ENCODE data around the gene XK.

XK gene

DNA sequence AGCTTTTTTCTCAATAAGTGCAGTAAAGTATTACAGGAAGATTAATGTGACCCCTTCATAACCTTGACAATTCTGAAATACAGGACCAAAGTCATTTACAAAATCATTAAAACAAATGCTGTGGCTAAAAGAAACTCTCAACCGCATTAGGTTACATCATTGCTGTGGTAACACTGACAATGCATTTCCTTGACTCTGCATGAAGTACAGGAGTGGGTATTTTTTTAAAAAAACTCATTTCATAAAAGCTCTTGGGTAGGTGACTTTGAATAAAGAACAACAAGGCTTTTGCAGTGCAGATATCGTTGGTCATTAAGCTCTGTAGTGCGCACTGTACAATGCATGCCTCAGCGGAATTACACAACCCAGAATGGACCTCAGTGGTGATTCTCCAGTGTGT, 23.4 kb upstream of the XK start:
- CTCF ChIA-PET, result interaction anchor here (1.2 kb wide), 1 partner anchor 14 kb away, joined by 3 read pairs; no protein-coding TSS in a partner anchor
- POLR2A ChIA-PET, result no interaction called here

DNA sequence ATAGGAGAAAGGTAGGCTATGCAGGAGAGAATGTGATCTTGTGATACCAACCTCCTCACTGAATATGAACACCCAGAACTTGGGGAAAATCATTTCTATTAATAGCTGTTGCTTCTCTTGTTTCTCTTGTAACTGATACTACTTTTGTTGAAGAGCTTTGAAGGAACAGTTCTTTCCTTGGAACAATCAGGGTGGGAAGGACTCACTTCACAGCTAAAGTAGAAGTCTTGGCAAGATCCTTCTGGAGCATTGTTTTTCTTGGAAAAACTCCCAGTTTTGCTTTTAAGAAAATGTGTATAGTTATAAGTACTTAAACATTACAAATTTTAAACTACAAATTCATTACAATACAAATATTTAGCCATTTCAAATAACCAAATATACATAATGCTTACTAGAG, 19.1 kb upstream of the XK start:
- no peak overlapping the region for H3K4me3 ChIP-seq (ENCODE audit: control insufficient read depth in 1 of 7, extremely low read depth in 1 of 7, insufficient read depth in 4 of 7, low read depth in 2 of 7, low read length in 6 of 7)
- H3K36me3 ChIP-seq (ENCODE audit: control insufficient read depth in 4 of 4, insufficient read depth in 4 of 4, low read length in 3 of 4), result no peaks in the 10 kb centered on the region
- CTCF ChIA-PET, result no interaction called here
- POLR2A ChIA-PET, result no interaction called here
- H3K4me1 ChIP-seq (ENCODE audit: control extremely low read depth in 1 of 4, control insufficient read depth in 4 of 4, insufficient read depth in 4 of 4, low read length in 3 of 4), result no peaks in the 10 kb centered on the region
- H3K27me3 ChIP-seq (replicated peaks in 2 of 5; ENCODE audit: control insufficient read depth in 4 of 5, insufficient read depth in 5 of 5, low read length in 4 of 5), result no peaks in the 10 kb centered on the region
- DNase-seq, result no peak
- H3K27ac ChIP-seq (ENCODE audit: insufficient read depth in 1 of 2, low read depth in 1 of 2, low read length in 2 of 2, poor library complexity in 1 of 2, severe bottlenecking in 2 of 2), result no peak overlapping the region
- H3K9me3 ChIP-seq (ENCODE audit: control extremely low read depth in 1 of 5, control insufficient read depth in 4 of 5, insufficient read depth in 2 of 5, low read depth in 1 of 5, low read length in 4 of 5), result peaks cover 0 to 2% (median 0%) of the 10 kb centered on the region in 5 experiments

More for the DNA sequence above, 23.4 kb upstream of the XK start:
- H3K27ac ChIP-seq (ENCODE audit: insufficient read depth in 1 of 2, low read depth in 1 of 2, low read length in 2 of 2, poor library complexity in 1 of 2, severe bottlenecking in 2 of 2), result no peak overlapping the region
- 89% methylated on average over 3 of the region's 4 CpGs for WGBS (ENCODE audit: insufficient coverage)
- peak in 2 of 3 donors; percentile 34 to 71 for DNase-seq
- no peaks in the 10 kb centered on the region for H3K4me1 ChIP-seq (ENCODE audit: control extremely low read depth in 1 of 4, control insufficient read depth in 4 of 4, insufficient read depth in 4 of 4, low read length in 3 of 4)
- H3K27me3 ChIP-seq (replicated peaks in 2 of 5; ENCODE audit: control insufficient read depth in 4 of 5, insufficient read depth in 5 of 5, low read length in 4 of 5), result peaks cover 0 to under 1% (median 0%) of the 10 kb centered on the region in 5 experiments
- no peak overlapping the region for H3K4me3 ChIP-seq (ENCODE audit: control insufficient read depth in 1 of 7, extremely low read depth in 1 of 7, insufficient read depth in 4 of 7, low read depth in 2 of 7, low read length in 6 of 7)
- H3K36me3 ChIP-seq (ENCODE audit: control insufficient read depth in 4 of 4, insufficient read depth in 4 of 4, low read length in 3 of 4), result no peaks in the 10 kb centered on the region
- peaks cover 0 to 2% (median 0%) of the 10 kb centered on the region in 5 experiments for H3K9me3 ChIP-seq (ENCODE audit: control extremely low read depth in 1 of 5, control insufficient read depth in 4 of 5, insufficient read depth in 2 of 5, low read depth in 1 of 5, low read length in 4 of 5)

DNA sequence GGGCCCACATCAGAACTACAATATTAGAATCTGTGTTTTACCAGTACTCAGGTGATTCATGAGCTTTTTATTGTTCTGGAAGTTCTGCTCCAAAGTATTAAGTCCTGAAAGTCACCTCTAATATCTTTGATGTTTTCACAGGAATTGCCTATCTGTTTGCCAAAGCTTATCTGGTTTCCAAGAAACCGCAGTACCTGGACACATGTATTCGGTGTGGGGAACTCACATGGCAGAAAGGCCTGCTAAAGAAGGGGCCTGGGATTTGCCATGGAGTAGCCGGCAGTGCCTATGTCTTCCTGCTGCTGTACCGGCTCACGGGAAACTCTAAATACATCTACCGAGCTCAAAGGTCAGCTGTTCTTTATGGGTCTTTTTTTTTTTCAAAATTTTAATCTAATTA, 18.4 kb upstream of the XK start:
- ChIA-PET CTCF (no interaction called here), POLR2A (no interaction called here)
- Histone ChIP-seq H3K36me3 (ENCODE audit: control insufficient read depth in 4 of 4, insufficient read depth in 4 of 4, low read length in 3 of 4) (no peaks in the 10 kb centered on the region), H3K9me3 (ENCODE audit: control extremely low read depth in 1 of 5, control insufficient read depth in 4 of 5, insufficient read depth in 2 of 5, low read depth in 1 of 5, low read length in 4 of 5) (peaks cover 0 to 2% (median 0%) of the 10 kb centered on the region in 5 experiments), H3K4me1 (ENCODE audit: control extremely low read depth in 1 of 4, control insufficient read depth in 4 of 4, insufficient read depth in 4 of 4, low read length in 3 of 4) (no peaks in the 10 kb centered on the region), H3K4me3 (ENCODE audit: control insufficient read depth in 1 of 7, extremely low read depth in 1 of 7, insufficient read depth in 4 of 7, low read depth in 2 of 7, low read length in 6 of 7) (no peak overlapping the region), H3K27ac (ENCODE audit: insufficient read depth in 1 of 2, low read depth in 1 of 2, low read length in 2 of 2, poor library complexity in 1 of 2, severe bottlenecking in 2 of 2) (no peak overlapping the region), H3K27me3 (replicated peaks in 2 of 5; ENCODE audit: control insufficient read depth in 4 of 5, insufficient read depth in 5 of 5, low read length in 4 of 5) (no peaks in the 10 kb centered on the region)
- 83% methylated on average over 4 of the region's 6 CpGs for WGBS (ENCODE audit: insufficient coverage)
- DNase-seq, result no peak

DNA sequence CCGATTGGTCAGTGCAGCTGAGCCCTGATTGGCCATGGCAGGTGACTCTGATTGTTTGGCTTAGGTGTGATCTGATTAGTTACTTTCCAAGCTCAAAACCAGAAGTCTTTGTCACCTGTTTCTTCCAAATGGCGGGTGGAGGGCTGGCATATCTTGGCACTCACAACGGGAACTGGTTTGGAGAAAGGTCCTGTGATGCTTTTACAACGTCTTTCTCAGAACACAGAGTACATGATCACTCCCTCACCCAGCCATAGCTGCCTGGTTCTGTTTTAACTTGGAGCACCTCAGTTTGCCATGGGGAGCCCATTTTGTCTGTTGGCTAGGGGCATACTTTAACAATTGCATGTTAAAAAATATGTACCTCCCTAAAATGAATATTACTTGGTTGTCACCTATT, 13.0 kb upstream of the XK start:
- H3K27me3 ChIP-seq (replicated peaks in 2 of 5; ENCODE audit: control insufficient read depth in 4 of 5, insufficient read depth in 5 of 5, low read length in 4 of 5), result peaks cover 0 to 2% (median 0%) of the 10 kb centered on the region in 5 experiments
- WGBS (ENCODE audit: insufficient coverage), result 50% methylated on average over 2 of the region's 4 CpGs
- H3K36me3 ChIP-seq (ENCODE audit: control insufficient read depth in 4 of 4, insufficient read depth in 4 of 4, low read length in 3 of 4), result no peaks in the 10 kb centered on the region
- DNase-seq, result no peak
- H3K9me3 ChIP-seq (ENCODE audit: control extremely low read depth in 1 of 5, control insufficient read depth in 4 of 5, insufficient read depth in 2 of 5, low read depth in 1 of 5, low read length in 4 of 5), result no peaks in the 10 kb centered on the region
- no peaks in the 10 kb centered on the region for H3K4me1 ChIP-seq (ENCODE audit: control extremely low read depth in 1 of 4, control insufficient read depth in 4 of 4, insufficient read depth in 4 of 4, low read length in 3 of 4)
- POLR2A ChIA-PET, result no interaction called here
- CTCF ChIA-PET, result no interaction called here
- no peak overlapping the region for H3K4me3 ChIP-seq (ENCODE audit: control insufficient read depth in 1 of 7, extremely low read depth in 1 of 7, insufficient read depth in 4 of 7, low read depth in 2 of 7, low read length in 6 of 7)
- no peak overlapping the region for H3K27ac ChIP-seq (ENCODE audit: insufficient read depth in 1 of 2, low read depth in 1 of 2, low read length in 2 of 2, poor library complexity in 1 of 2, severe bottlenecking in 2 of 2)

DNA sequence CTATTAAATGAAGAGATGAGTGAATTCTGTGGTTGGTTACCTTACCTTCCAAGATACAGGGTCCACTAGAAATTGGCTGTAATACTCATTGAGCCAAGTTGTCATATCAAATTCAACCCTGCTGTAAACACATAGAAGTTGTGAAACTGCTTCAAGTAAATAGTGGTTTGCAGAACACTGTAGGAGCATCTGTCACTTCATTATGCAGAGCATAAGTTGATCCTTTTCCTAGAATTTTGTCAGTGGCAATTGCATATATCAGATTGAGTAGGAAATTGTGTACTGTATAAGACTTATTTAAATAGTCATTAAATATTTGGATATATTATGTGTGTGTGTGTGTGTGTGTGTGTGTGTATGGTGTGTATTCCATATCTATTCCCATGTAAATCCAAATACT, 8.8 kb upstream of the XK start:
- CTCF ChIA-PET, result no interaction called here
- Histone ChIP-seq H3K36me3 (ENCODE audit: control insufficient read depth in 4 of 4, insufficient read depth in 4 of 4, low read length in 3 of 4) (no peaks in the 10 kb centered on the region), H3K9me3 (ENCODE audit: control extremely low read depth in 1 of 5, control insufficient read depth in 4 of 5, insufficient read depth in 2 of 5, low read depth in 1 of 5, low read length in 4 of 5) (no peaks in the 10 kb centered on the region), H3K27me3 (replicated peaks in 2 of 5; ENCODE audit: control insufficient read depth in 4 of 5, insufficient read depth in 5 of 5, low read length in 4 of 5) (peaks cover 0 to 2% (median 0%) of the 10 kb centered on the region in 5 experiments), H3K4me1 (ENCODE audit: control extremely low read depth in 1 of 4, control insufficient read depth in 4 of 4, insufficient read depth in 4 of 4, low read length in 3 of 4) (no peaks in the 10 kb centered on the region), H3K4me3 (ENCODE audit: control insufficient read depth in 1 of 7, extremely low read depth in 1 of 7, insufficient read depth in 4 of 7, low read depth in 2 of 7, low read length in 6 of 7) (no peak overlapping the region), H3K27ac (ENCODE audit: insufficient read depth in 1 of 2, low read depth in 1 of 2, low read length in 2 of 2, poor library complexity in 1 of 2, severe bottlenecking in 2 of 2) (no peak overlapping the region)
- DNase-seq, result no peak
- POLR2A ChIA-PET, result no interaction called here

DNA sequence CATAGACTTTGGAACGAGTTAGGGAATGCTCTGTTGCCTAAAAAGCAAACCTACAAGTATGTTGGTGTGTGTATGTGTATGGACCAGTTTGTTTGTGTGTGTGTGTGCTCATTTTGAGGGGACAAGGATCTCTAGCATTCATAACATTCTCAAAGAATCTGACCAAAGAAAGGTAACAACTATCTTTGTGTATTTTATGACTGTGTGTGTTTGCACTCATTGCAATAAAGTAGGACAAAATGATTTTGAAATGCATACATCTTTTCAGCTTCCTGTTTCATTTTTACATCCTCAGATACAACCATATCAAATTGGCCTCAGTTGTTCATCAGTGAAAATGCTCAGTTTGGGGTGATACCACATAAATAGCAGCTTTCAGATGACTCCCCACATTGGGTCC, 8.3 kb upstream of the XK start:
- ChIA-PET CTCF (no interaction called here), POLR2A (no interaction called here)
- Histone ChIP-seq H3K36me3 (ENCODE audit: control insufficient read depth in 4 of 4, insufficient read depth in 4 of 4, low read length in 3 of 4) (no peaks in the 10 kb centered on the region), H3K27me3 (replicated peaks in 2 of 5; ENCODE audit: control insufficient read depth in 4 of 5, insufficient read depth in 5 of 5, low read length in 4 of 5) (peaks cover 0 to 2% (median 0%) of the 10 kb centered on the region in 5 experiments), H3K4me1 (ENCODE audit: control extremely low read depth in 1 of 4, control insufficient read depth in 4 of 4, insufficient read depth in 4 of 4, low read length in 3 of 4) (no peaks in the 10 kb centered on the region), H3K27ac (ENCODE audit: insufficient read depth in 1 of 2, low read depth in 1 of 2, low read length in 2 of 2, poor library complexity in 1 of 2, severe bottlenecking in 2 of 2) (no peak overlapping the region), H3K9me3 (ENCODE audit: control extremely low read depth in 1 of 5, control insufficient read depth in 4 of 5, insufficient read depth in 2 of 5, low read depth in 1 of 5, low read length in 4 of 5) (no peaks in the 10 kb centered on the region), H3K4me3 (ENCODE audit: control insufficient read depth in 1 of 7, extremely low read depth in 1 of 7, insufficient read depth in 4 of 7, low read depth in 2 of 7, low read length in 6 of 7) (no peak overlapping the region)
- DNase-seq, result no peak
- no CpG with 5 or more reads among the region's 1 CpG for WGBS (ENCODE audit: insufficient coverage)

DNA sequence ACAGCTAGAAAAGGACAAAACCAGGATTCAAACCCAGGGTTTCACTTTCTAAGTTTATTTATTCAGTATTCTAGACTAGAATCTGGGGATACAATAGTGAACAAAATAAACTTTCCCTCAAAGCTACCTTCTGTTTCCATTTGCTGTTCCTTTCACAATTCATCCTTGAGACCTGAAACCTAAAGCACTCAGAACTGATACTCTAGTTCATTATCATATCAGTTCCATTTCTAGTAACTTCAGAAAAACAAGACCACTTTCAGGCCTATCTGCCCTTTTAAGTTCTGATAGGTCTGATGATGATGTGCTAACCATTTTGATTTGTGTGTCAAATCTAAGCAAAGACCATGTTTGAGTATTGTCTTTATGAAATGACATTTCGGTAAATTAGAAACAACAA, 7.8 kb upstream of the XK start:
- Histone ChIP-seq H3K4me1 (ENCODE audit: control extremely low read depth in 1 of 4, control insufficient read depth in 4 of 4, insufficient read depth in 4 of 4, low read length in 3 of 4) (no peaks in the 10 kb centered on the region), H3K27ac (ENCODE audit: insufficient read depth in 1 of 2, low read depth in 1 of 2, low read length in 2 of 2, poor library complexity in 1 of 2, severe bottlenecking in 2 of 2) (no peak overlapping the region), H3K27me3 (replicated peaks in 2 of 5; ENCODE audit: control insufficient read depth in 4 of 5, insufficient read depth in 5 of 5, low read length in 4 of 5) (peaks cover 0 to 2% (median 0%) of the 10 kb centered on the region in 5 experiments), H3K9me3 (ENCODE audit: control extremely low read depth in 1 of 5, control insufficient read depth in 4 of 5, insufficient read depth in 2 of 5, low read depth in 1 of 5, low read length in 4 of 5) (no peaks in the 10 kb centered on the region), H3K36me3 (ENCODE audit: control insufficient read depth in 4 of 4, insufficient read depth in 4 of 4, low read length in 3 of 4) (no peaks in the 10 kb centered on the region), H3K4me3 (ENCODE audit: control insufficient read depth in 1 of 7, extremely low read depth in 1 of 7, insufficient read depth in 4 of 7, low read depth in 2 of 7, low read length in 6 of 7) (no peak overlapping the region)
- WGBS (ENCODE audit: insufficient coverage), result 100% methylated on average over 1 of the region's 1 CpG
- ChIA-PET CTCF (no interaction called here), POLR2A (no interaction called here)
- no peak for DNase-seq
